Subcutaneous abdominal adipose tissue (tissue), 5 donors: Measurements from ENCODE around the gene LAMA2.

ENCODE experiments used
- H3K27ac ChIP-seq: one replicate; pipeline ENCODE4 v1.7.0; 2013; ENCODE audit warnings: low read depth, mild to moderate bottlenecking, inconsistent platforms, low read length, moderate library complexity
- H3K27me3 ChIP-seq, 5 donors: one replicate each; pipeline ENCODE4 v1.7.0; 2013; ENCODE audit warnings: low read length in 5 of 5, inconsistent platforms in 1 of 5; ENCODE audit not compliant: control insufficient read depth in 5 of 5, insufficient read depth in 4 of 5
- H3K36me3 ChIP-seq, 5 donors: one replicate each; pipeline ENCODE4 v1.7.0; 2013; ENCODE audit warnings: low read length in 5 of 5; ENCODE audit not compliant: control insufficient read depth in 5 of 5, insufficient read depth in 5 of 5
- H3K4me1 ChIP-seq, 5 donors: one replicate each; pipeline ENCODE4 v1.7.0; 2013; ENCODE audit warnings: low read length in 5 of 5, mild to moderate bottlenecking in 3 of 5, moderate library complexity in 1 of 5; ENCODE audit not compliant: control insufficient read depth in 5 of 5, insufficient read depth in 5 of 5
- H3K4me3 ChIP-seq, 5 donors: one replicate each; pipeline ENCODE4 v1.7.0; 2013; ENCODE audit warnings: low read length in 5 of 5, low read depth in 1 of 5
- H3K9ac ChIP-seq, 5 donors: one replicate each; pipeline ENCODE4 v1.7.0; 2013; ENCODE audit warnings: low read length in 5 of 5, mild to moderate bottlenecking in 4 of 5, moderate library complexity in 3 of 5
- H3K9me3 ChIP-seq, 5 donors: one replicate each; pipeline ENCODE4 v1.7.0; 2013; ENCODE audit warnings: low read length in 5 of 5; ENCODE audit not compliant: control insufficient read depth in 5 of 5
- donor health status: healthy.
- donor health status: healthy.
- donor health status: healthy.
- donor health status: healthy.
- donor health status: healthy.

LAMA2 gene

GRCh38 chr6:129342796-129343195, 459.9 kb downstream of the LAMA2 start:
- Histone ChIP-seq H3K4me1 (peaks cover 0 to 8% (median 0%) of the 10 kb centered on the region in 5 donors), H3K9me3 (no peaks in the 10 kb centered on the region), H3K4me3 (no peak overlapping the region), H3K27ac (no peak overlapping the region), H3K27me3 (no peaks in the 10 kb centered on the region), H3K9ac (no peak overlapping the region), H3K36me3 (no peaks in the 10 kb centered on the region)

GRCh38 chr6:129344379-129344778, 461.4 kb downstream of the LAMA2 start:
- Histone ChIP-seq H3K27me3 (no peaks in the 10 kb centered on the region), H3K4me3 (no peak overlapping the region), H3K9me3 (no peaks in the 10 kb centered on the region), H3K4me1 (peaks cover 0 to 8% (median 0%) of the 10 kb centered on the region in 5 donors), H3K9ac (no peak overlapping the region), H3K36me3 (no peaks in the 10 kb centered on the region), H3K27ac (no peak overlapping the region)

- no peak overlapping the region for H3K4me3 ChIP-seq
- H3K9me3 ChIP-seq, result no peaks in the 10 kb centered on the region
- H3K9ac ChIP-seq, result no peak overlapping the region
- peaks cover 0 to 8% (median 0%) of the 10 kb centered on the region in 5 donors for H3K4me1 ChIP-seq
- no peaks in the 10 kb centered on the region for H3K27me3 ChIP-seq
- no peaks in the 10 kb centered on the region for H3K36me3 ChIP-seq
- H3K27ac ChIP-seq, result no peak overlapping the region
Measured at GRCh38 chr6:129345890-129346289, 463.0 kb downstream of the LAMA2 start.

GRCh38 chr6:129346964-129347363, 464.0 kb downstream of the LAMA2 start:
- H3K4me1 ChIP-seq, result peaks cover 0 to 7% (median 0%) of the 10 kb centered on the region in 5 donors
- no peaks in the 10 kb centered on the region for H3K36me3 ChIP-seq
- no peaks in the 10 kb centered on the region for H3K27me3 ChIP-seq
- no peak overlapping the region for H3K27ac ChIP-seq
- no peak overlapping the region for H3K4me3 ChIP-seq
- H3K9ac ChIP-seq, result no peak overlapping the region
- H3K9me3 ChIP-seq, result no peaks in the 10 kb centered on the region

- no peak overlapping the region for H3K27ac ChIP-seq
- H3K9me3 ChIP-seq, result no peaks in the 10 kb centered on the region
- no peak overlapping the region for H3K9ac ChIP-seq
- peaks cover 0 to 5% (median 0%) of the 10 kb centered on the region in 5 donors for H3K4me1 ChIP-seq
- H3K27me3 ChIP-seq, result no peaks in the 10 kb centered on the region
- H3K4me3 ChIP-seq, result no peak overlapping the region
- peaks cover 0 to 3% (median 0%) of the 10 kb centered on the region in 5 donors for H3K36me3 ChIP-seq
Measured at GRCh38 chr6:129350278-129350677, 467.3 kb downstream of the LAMA2 start.

- no peaks in the 10 kb centered on the region for H3K27me3 ChIP-seq
- H3K9me3 ChIP-seq, result no peaks in the 10 kb centered on the region
- H3K4me1 ChIP-seq, result peaks cover 0 to 7% (median 0%) of the 10 kb centered on the region in 5 donors
- no peak overlapping the region for H3K4me3 ChIP-seq
- H3K36me3 ChIP-seq, result peaks cover 0 to 6% (median 0%) of the 10 kb centered on the region in 5 donors
- no peak overlapping the region for H3K9ac ChIP-seq
- no peak overlapping the region for H3K27ac ChIP-seq
Measured at GRCh38 chr6:129351807-129352206, 468.9 kb downstream of the LAMA2 start.

- Histone ChIP-seq H3K9me3 (no peaks in the 10 kb centered on the region), H3K9ac (no peak overlapping the region), H3K27me3 (no peaks in the 10 kb centered on the region), H3K36me3 (peaks cover 0 to 7% (median 0%) of the 10 kb centered on the region in 5 donors), H3K4me3 (no peak overlapping the region), H3K4me1 (peaks cover 0 to 7% (median 0%) of the 10 kb centered on the region in 5 donors), H3K27ac (no peak overlapping the region)
Measured at GRCh38 chr6:129353067-129353466, 470.1 kb downstream of the LAMA2 start.

GRCh38 chr6:129356129-129356528, 473.2 kb downstream of the LAMA2 start:
- Histone ChIP-seq H3K4me1 (peaks cover 0 to 7% (median 0%) of the 10 kb centered on the region in 5 donors), H3K27ac (no peak overlapping the region), H3K27me3 (no peaks in the 10 kb centered on the region), H3K9me3 (no peaks in the 10 kb centered on the region), H3K36me3 (peaks cover 0 to 11% (median 0%) of the 10 kb centered on the region in 5 donors), H3K9ac (no peak overlapping the region), H3K4me3 (no peak overlapping the region)

GRCh38 chr6:129359811-129360681, 477.1 kb downstream of the LAMA2 start:
- no peaks in the 10 kb centered on the region for H3K9me3 ChIP-seq
- peaks cover 0 to 3% (median 0%) of the 10 kb centered on the region in 5 donors for H3K4me1 ChIP-seq
- H3K27ac ChIP-seq, result no peak overlapping the region
- no peak overlapping the region for H3K9ac ChIP-seq
- no peak overlapping the region for H3K4me3 ChIP-seq
- peaks cover 0 to 8% (median 0%) of the 10 kb centered on the region in 5 donors for H3K36me3 ChIP-seq
- H3K27me3 ChIP-seq, result no peaks in the 10 kb centered on the region

- Histone ChIP-seq H3K9me3 (no peaks in the 10 kb centered on the region), H3K36me3 (peaks cover 0 to 8% (median 0%) of the 10 kb centered on the region in 5 donors), H3K4me3 (no peak overlapping the region), H3K9ac (no peak overlapping the region), H3K27ac (no peak overlapping the region), H3K4me1 (no peaks in the 10 kb centered on the region), H3K27me3 (no peaks in the 10 kb centered on the region)
Measured at GRCh38 chr6:129360682-129360955, 477.7 kb downstream of the LAMA2 start.
